ENCODE data around the gene RAMACL.

DNA sequence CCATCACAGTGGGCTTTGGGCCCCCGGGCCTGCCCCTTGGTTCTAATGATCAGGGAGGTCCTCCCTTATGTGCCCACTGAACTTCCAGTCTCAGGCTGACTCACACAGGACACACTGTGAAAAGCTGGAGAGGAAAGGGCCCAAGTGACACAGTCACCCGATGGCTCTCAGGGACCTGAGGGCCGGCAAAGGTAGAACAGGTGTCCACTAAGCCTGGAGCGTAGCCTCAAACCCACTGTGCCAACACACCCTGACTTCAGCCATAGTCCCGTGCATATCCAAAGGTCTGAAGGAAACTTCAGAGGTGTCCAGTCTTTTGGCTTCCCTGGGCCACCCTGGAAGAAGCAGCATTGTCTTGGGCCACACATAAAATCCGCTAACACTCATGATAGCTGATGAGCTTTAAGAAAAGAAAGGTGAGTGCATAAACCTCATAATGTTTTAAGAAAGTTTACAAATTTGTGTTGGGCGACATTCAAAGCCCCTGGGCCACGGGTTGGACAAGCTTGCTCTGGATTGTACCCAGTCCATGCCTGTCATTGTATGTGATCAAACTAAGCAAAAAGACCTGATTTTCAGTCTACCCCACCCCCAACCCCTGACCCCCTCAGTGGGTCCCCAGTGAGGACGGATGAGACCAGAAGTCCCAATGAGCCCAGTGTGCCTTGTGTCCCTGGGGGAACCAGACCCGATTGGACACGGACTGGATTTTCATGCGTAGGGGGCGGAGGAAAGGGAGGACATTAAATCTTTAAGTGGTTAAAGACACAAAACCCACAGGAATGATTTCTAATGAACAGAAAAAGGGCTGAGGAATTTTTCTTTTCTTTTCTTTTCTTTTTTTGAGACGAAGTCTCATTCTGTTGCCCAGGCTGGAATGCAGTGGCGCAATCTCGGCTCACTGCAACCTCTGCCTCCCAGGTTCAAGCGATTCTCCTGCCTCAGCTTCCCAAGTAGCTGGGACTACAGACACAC is 6.1 kb downstream of the RAMACL start:
- TF ChIP-seq, protein P1, sequence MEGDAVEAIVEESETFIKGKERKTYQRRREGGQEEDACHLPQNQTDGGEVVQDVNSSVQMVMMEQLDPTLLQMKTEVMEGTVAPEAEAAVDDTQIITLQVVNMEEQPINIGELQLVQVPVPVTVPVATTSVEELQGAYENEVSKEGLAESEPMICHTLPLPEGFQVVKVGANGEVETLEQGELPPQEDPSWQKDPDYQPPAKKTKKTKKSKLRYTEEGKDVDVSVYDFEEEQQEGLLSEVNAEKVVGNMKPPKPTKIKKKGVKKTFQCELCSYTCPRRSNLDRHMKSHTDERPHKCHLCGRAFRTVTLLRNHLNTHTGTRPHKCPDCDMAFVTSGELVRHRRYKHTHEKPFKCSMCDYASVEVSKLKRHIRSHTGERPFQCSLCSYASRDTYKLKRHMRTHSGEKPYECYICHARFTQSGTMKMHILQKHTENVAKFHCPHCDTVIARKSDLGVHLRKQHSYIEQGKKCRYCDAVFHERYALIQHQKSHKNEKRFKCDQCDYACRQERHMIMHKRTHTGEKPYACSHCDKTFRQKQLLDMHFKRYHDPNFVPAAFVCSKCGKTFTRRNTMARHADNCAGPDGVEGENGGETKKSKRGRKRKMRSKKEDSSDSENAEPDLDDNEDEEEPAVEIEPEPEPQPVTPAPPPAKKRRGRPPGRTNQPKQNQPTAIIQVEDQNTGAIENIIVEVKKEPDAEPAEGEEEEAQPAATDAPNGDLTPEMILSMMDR (conservative IDR thresholded peaks at IDR 0.05; ENCODE audit: low read depth, low read length), result no peak
- TF ChIP-seq, protein P2, sequence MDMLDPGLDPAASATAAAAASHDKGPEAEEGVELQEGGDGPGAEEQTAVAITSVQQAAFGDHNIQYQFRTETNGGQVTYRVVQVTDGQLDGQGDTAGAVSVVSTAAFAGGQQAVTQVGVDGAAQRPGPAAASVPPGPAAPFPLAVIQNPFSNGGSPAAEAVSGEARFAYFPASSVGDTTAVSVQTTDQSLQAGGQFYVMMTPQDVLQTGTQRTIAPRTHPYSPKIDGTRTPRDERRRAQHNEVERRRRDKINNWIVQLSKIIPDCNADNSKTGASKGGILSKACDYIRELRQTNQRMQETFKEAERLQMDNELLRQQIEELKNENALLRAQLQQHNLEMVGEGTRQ (IDR thresholded peaks at IDR 0.05; ENCODE audit: low read depth, low read length), result no peak
- TF ChIP-seq POLR2A (IDR thresholded peaks at IDR 0.05; ENCODE audit: low read depth, low read length) (no peak), MAFK (IDR thresholded peaks at IDR 0.05; ENCODE audit: low read depth, low read length) (no peak), CHD1 (IDR thresholded peaks at IDR 0.05; ENCODE audit: low read depth, low read length) (no peak), RAD21 (IDR thresholded peaks at IDR 0.05; ENCODE audit: low read length) (no peak), MAZ (IDR thresholded peaks at IDR 0.05; ENCODE audit: borderline replicate concordance, low read depth, low read length) (no peak), BHLHE40 (IDR thresholded peaks at IDR 0.05; ENCODE audit: low read depth, low read length) (no peak), SMC3 (IDR thresholded peaks at IDR 0.05; ENCODE audit: low read depth, low read length) (no peak), MXI1 (IDR thresholded peaks at IDR 0.05; ENCODE audit: borderline replicate concordance, low read depth, low read length) (no peak), CEBPB (IDR thresholded peaks at IDR 0.05; ENCODE audit: low read depth, low read length) (no peak), RFX5 (IDR thresholded peaks at IDR 0.05; ENCODE audit: low read depth, low read length) (no peak)
- TF ChIP-seq, protein P3, sequence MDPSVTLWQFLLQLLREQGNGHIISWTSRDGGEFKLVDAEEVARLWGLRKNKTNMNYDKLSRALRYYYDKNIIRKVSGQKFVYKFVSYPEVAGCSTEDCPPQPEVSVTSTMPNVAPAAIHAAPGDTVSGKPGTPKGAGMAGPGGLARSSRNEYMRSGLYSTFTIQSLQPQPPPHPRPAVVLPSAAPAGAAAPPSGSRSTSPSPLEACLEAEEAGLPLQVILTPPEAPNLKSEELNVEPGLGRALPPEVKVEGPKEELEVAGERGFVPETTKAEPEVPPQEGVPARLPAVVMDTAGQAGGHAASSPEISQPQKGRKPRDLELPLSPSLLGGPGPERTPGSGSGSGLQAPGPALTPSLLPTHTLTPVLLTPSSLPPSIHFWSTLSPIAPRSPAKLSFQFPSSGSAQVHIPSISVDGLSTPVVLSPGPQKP (IDR thresholded peaks at IDR 0.05; ENCODE audit: borderline replicate concordance, low read depth, low read length), result no peak

All from IMR-90 (cell line).